Iris pigment epithelial cell (primary cell): ENCODE data around the gene ANKUB1.

Experiments
- DNase-seq: peaks from one replicate; pipeline ENCODE4 v3.0.0-alpha.2; 2011; ENCODE audit warnings: low read depth

ANKUB1 gene

GRCh38 chr3:149809699-149810098 lies 17.3 kb upstream of the ANKUB1 start:
- DNase-seq, result no peak

GRCh38 chr3:149808209-149808829 lies 16.0 kb upstream of the ANKUB1 start:
- DNase-seq, result peak; percentile 86

GRCh38 chr3:149806171-149806778 lies 13.9 kb upstream of the ANKUB1 start:
- DNase-seq, result no peak

- no peak for DNase-seq
Measured at GRCh38 chr3:149801639-149802038, 9.3 kb upstream of the ANKUB1 start.

- DNase-seq, result no peak
Measured at GRCh38 chr3:149801195-149801594, 8.8 kb upstream of the ANKUB1 start.

- DNase-seq, result no peak
Measured at GRCh38 chr3:149800693-149801092, 8.3 kb upstream of the ANKUB1 start.

GRCh38 chr3:149796026-149796425 lies 3.7 kb upstream of the ANKUB1 start:
- DNase-seq, result no peak

- no peak for DNase-seq
Measured at GRCh38 chr3:149790698-149791097, 1.7 kb downstream of the ANKUB1 start.

- peak; percentile 35 for DNase-seq
Measured at GRCh38 chr3:149790268-149790667, 2.1 kb downstream of the ANKUB1 start.

GRCh38 chr3:149784064-149784704 lies 8.2 kb downstream of the ANKUB1 start:
- DNase-seq, result peak; percentile 74

- peak; percentile 80 for DNase-seq
Measured at GRCh38 chr3:149783576-149783975, 8.8 kb downstream of the ANKUB1 start.

GRCh38 chr3:149781741-149782140 lies 10.6 kb downstream of the ANKUB1 start:
- DNase-seq, result no peak

- no peak for DNase-seq
Measured at GRCh38 chr3:149781211-149781610, 11.1 kb downstream of the ANKUB1 start.

GRCh38 chr3:149777414-149778214 lies 14.7 kb downstream of the ANKUB1 start:
- DNase-seq, result no peak

- no peak for DNase-seq
Measured at GRCh38 chr3:149776170-149776569, 16.2 kb downstream of the ANKUB1 start.

GRCh38 chr3:149772861-149773260 lies 19.5 kb downstream of the ANKUB1 start:
- no peak for DNase-seq

- peak; percentile 31 for DNase-seq
Measured at GRCh38 chr3:149771652-149772271, 20.6 kb downstream of the ANKUB1 start.

- DNase-seq, result no peak
Measured at GRCh38 chr3:149770246-149770645, 22.1 kb downstream of the ANKUB1 start.

- no peak for DNase-seq
Measured at GRCh38 chr3:149768704-149769103, 23.6 kb downstream of the ANKUB1 start.

GRCh38 chr3:149767720-149768119 lies 24.6 kb downstream of the ANKUB1 start:
- DNase-seq, result no peak

- DNase-seq, result peak; percentile 60
Measured at GRCh38 chr3:149765762-149766334, 26.5 kb downstream of the ANKUB1 start.

- no peak for DNase-seq
Measured at GRCh38 chr3:149764302-149764701, 28.1 kb downstream of the ANKUB1 start.
